ENCODE data around the gene EGFL7. TPM values are rescaled to one million over a fixed set of nuclear protein-coding genes. Genes with fewer than 3 reads are reported as not detected.

Gene EGFL7
- polyA plus RNA-seq, 1 of the 3 experiments (the other 2 are of a cell fraction) = 43.0 TPM

DNA sequence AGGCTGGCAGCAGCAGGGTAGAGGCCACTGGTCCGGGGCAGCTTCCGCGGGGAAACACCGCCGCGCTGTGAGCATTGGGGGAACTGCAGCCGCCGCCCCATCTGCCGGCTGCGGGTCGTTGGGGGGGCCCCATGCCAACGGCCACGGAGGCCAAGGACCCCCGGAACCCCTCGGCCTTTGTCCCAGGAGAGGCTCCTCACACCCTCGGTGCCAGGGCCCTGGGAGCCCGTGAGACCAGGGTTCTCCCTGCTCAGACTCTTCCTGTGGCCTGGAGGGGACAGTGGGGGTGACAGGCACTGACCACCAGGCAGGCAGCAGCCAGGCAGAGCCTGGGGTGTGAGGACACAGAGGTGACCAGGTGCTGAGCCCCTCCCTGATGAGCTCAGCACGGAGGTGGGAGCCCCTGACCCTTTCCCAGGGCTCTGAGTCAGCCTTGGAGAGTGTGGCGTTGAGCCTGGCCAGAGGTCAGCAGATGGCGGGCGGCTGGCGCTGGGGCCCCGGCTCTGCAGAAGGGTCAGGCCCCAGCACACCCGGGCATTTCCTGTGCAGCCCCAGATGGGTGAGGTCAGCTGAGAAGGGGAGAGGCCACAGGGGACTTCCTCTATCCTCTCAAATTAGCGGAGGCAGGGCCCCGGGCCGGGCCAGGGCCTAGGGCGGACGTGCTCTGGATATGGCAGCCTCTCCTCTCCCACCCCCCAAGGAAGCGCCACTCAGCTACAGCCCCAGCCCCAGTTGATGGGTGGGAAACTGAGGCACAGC, 17.9 kb upstream of the EGFL7 start:
- Histone ChIP-seq H3K79me2 (ENCODE audit: insufficient read depth) (no peaks in the 10 kb centered on the region), H3K36me3 (replicated peaks in 1 of 2; ENCODE audit: control insufficient read depth in 1 of 2, insufficient read depth in 2 of 2, low read length in 1 of 2) (no peaks in the 10 kb centered on the region), H3K9ac (no peak overlapping the region), H3K4me1 (ENCODE audit: control insufficient read depth in 1 of 2, insufficient read depth in 2 of 2, low read depth in 1 of 2, low read length in 1 of 2) (peaks cover 0 to 33% of the 10 kb centered on the region in 2 experiments; a peak in 1 of 4 replicates), H4K20me1 (ENCODE audit: insufficient read depth) (no peaks in the 10 kb centered on the region), H3K9me3 (no peaks in the 10 kb centered on the region), H3K4me2 (no peak overlapping the region), H3K9me2 (no peaks in the 10 kb centered on the region), H3K4me3 (ENCODE audit: low read depth in 2 of 2, low read length in 1 of 2) (no peak overlapping the region; a peak in 1 of 4 replicates), H2AFZ (ENCODE audit: low read depth) (no peak overlapping the region), H3K27ac (ENCODE audit: low read depth in 2 of 2, low read length in 1 of 2) (peak overlapping the region in 1 of 2 experiments; percentile 92; a peak in 1 of 4 replicates), H3F3A (replicated peaks; ENCODE audit: insufficient read depth) (no peaks in the 10 kb centered on the region), H3K27me3 (ENCODE audit: insufficient read depth) (no peaks in the 10 kb centered on the region)
- TF ChIP-seq EP300 (IDR thresholded peaks at IDR 0.05; ENCODE audit: borderline replicate concordance in 1 of 2, low read depth in 1 of 2, low read length in 1 of 2) (no peak), GATA2 (CRISPR knock-in tag; IDR thresholded peaks at IDR 0.05) (no peak), MEF2A (IDR thresholded peaks at IDR 0.05; ENCODE audit: borderline replicate concordance, low read depth) (no peak), TAF1 (IDR thresholded peaks at IDR 0.05; ENCODE audit: borderline replicate concordance, low read depth, low read length) (no peak)
- TF ChIP-seq, protein P1, sequence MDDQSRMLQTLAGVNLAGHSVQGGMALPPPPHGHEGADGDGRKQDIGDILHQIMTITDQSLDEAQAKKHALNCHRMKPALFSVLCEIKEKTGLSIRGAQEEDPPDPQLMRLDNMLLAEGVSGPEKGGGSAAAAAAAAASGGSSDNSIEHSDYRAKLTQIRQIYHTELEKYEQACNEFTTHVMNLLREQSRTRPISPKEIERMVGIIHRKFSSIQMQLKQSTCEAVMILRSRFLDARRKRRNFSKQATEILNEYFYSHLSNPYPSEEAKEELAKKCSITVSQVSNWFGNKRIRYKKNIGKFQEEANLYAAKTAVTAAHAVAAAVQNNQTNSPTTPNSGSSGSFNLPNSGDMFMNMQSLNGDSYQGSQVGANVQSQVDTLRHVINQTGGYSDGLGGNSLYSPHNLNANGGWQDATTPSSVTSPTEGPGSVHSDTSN (IDR thresholded peaks at IDR 0.05) = no peak
- POLR2A ChIA-PET = interaction anchor here (0.6 kb wide), 1 partner anchor 206 kb away, joined by 4 read pairs; no protein-coding TSS in a partner anchor
- 76% methylated on average over 8 of the region's 30 CpGs for WGBS (ENCODE audit: low lambda C conversion rate)
- DNase-seq = peak; percentile 70
- CTCF ChIA-PET = interaction anchor here (0.9 to 2.3 kb wide), 7 partner anchors 13 to 160 kb away, joined by 3 to 12 read pairs (median 4); no protein-coding TSS in a partner anchor

- Histone ChIP-seq H3K4me3 (ENCODE audit: low read depth in 2 of 2, low read length in 1 of 2) (no peak overlapping the region), H2AFZ (ENCODE audit: low read depth) (no peak overlapping the region)
- 79% methylated on average over 7 of the region's 18 CpGs for WGBS (ENCODE audit: low lambda C conversion rate)
Observed at GRCh38 chr9:136645352-136645902, 17.3 kb upstream of the EGFL7 start.

More at GRCh38 chr9:136645352-136645902, 17.3 kb upstream of the EGFL7 start:
- ChIA-PET POLR2A (interaction anchor here (0.6 kb wide), 1 partner anchor 206 kb away, joined by 4 read pairs; no protein-coding TSS in a partner anchor), CTCF (interaction anchor here (0.7 to 4.4 kb wide), 9 partner anchors 14 to 161 kb away, joined by 3 to 35 read pairs (median 7); no protein-coding TSS in a partner anchor)
- peaks cover 0 to 33% of the 10 kb centered on the region in 2 experiments; a peak in 1 of 4 replicates for H3K4me1 ChIP-seq (ENCODE audit: control insufficient read depth in 1 of 2, insufficient read depth in 2 of 2, low read depth in 1 of 2, low read length in 1 of 2)
- DNase-seq = no peak
- TF ChIP-seq MXI1 (IDR thresholded peaks at IDR 0.05; ENCODE audit: low read depth, low read length) (no peak), EZH2phosphoT487 (IDR thresholded peaks at IDR 0.05; ENCODE audit: borderline replicate concordance, low read depth) (no peak), FOSL2 (IDR thresholded peaks at IDR 0.05; ENCODE audit: borderline replicate concordance, low read depth) (no peak), ELF1 (IDR thresholded peaks at IDR 0.05) (no peak), SIN3A (IDR thresholded peaks at IDR 0.05; ENCODE audit: borderline replicate concordance, low read depth, low read length) (no peak), REST (IDR thresholded peaks at IDR 0.05; ENCODE audit: low read depth, low read length) (no peak), POLR2AphosphoS5 (IDR thresholded peaks at IDR 0.05; ENCODE audit: low read depth, low read length) (no peak), RAD21 (IDR thresholded peaks at IDR 0.05; ENCODE audit: low read length) (no peak), USF2 (IDR thresholded peaks at IDR 0.05; ENCODE audit: borderline replicate concordance, low read depth, low read length) (no peak), RCOR1 (IDR thresholded peaks at IDR 0.05; ENCODE audit: low read length) (no peak)
- TF ChIP-seq, protein P1 (IDR thresholded peaks at IDR 0.05) = no peak
- H4K20me1 ChIP-seq (ENCODE audit: insufficient read depth) = no peaks in the 10 kb centered on the region
- H3K9ac ChIP-seq = no peak overlapping the region
- no peaks in the 10 kb centered on the region for H3K36me3 ChIP-seq (replicated peaks in 1 of 2; ENCODE audit: control insufficient read depth in 1 of 2, insufficient read depth in 2 of 2, low read length in 1 of 2)
- no peaks in the 10 kb centered on the region for H3K9me3 ChIP-seq
- H3K27me3 ChIP-seq (ENCODE audit: insufficient read depth) = no peaks in the 10 kb centered on the region
- peak overlapping the region in 1 of 2 experiments; percentile 92; a peak in 2 of 4 replicates for H3K27ac ChIP-seq (ENCODE audit: low read depth in 2 of 2, low read length in 1 of 2)
- H3K4me2 ChIP-seq = no peak overlapping the region
- H3K9me2 ChIP-seq = no peaks in the 10 kb centered on the region
- H3K79me2 ChIP-seq (ENCODE audit: insufficient read depth) = no peaks in the 10 kb centered on the region
- H3F3A ChIP-seq (replicated peaks; ENCODE audit: insufficient read depth) = no peaks in the 10 kb centered on the region

All from SK-N-SH (cell line).